ENCODE data around the gene ASTN2. TPM values are rescaled to one million over a fixed set of nuclear protein-coding genes. Genes with fewer than 3 reads are reported as not detected.
A peak's percentile ranks its signal among the peaks of the same experiment; 100 is the strongest.

The ASTN2 gene, protein sequence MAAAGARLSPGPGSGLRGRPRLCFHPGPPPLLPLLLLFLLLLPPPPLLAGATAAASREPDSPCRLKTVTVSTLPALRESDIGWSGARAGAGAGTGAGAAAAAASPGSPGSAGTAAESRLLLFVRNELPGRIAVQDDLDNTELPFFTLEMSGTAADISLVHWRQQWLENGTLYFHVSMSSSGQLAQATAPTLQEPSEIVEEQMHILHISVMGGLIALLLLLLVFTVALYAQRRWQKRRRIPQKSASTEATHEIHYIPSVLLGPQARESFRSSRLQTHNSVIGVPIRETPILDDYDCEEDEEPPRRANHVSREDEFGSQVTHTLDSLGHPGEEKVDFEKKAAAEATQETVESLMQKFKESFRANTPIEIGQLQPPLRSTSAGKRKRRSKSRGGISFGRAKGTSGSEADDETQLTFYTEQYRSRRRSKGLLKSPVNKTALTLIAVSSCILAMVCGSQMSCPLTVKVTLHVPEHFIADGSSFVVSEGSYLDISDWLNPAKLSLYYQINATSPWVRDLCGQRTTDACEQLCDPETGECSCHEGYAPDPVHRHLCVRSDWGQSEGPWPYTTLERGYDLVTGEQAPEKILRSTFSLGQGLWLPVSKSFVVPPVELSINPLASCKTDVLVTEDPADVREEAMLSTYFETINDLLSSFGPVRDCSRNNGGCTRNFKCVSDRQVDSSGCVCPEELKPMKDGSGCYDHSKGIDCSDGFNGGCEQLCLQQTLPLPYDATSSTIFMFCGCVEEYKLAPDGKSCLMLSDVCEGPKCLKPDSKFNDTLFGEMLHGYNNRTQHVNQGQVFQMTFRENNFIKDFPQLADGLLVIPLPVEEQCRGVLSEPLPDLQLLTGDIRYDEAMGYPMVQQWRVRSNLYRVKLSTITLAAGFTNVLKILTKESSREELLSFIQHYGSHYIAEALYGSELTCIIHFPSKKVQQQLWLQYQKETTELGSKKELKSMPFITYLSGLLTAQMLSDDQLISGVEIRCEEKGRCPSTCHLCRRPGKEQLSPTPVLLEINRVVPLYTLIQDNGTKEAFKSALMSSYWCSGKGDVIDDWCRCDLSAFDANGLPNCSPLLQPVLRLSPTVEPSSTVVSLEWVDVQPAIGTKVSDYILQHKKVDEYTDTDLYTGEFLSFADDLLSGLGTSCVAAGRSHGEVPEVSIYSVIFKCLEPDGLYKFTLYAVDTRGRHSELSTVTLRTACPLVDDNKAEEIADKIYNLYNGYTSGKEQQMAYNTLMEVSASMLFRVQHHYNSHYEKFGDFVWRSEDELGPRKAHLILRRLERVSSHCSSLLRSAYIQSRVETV (N-terminal part only)
- 10.2 TPM for total RNA-seq
- 3.1 TPM for polyA plus RNA-seq

DNA sequence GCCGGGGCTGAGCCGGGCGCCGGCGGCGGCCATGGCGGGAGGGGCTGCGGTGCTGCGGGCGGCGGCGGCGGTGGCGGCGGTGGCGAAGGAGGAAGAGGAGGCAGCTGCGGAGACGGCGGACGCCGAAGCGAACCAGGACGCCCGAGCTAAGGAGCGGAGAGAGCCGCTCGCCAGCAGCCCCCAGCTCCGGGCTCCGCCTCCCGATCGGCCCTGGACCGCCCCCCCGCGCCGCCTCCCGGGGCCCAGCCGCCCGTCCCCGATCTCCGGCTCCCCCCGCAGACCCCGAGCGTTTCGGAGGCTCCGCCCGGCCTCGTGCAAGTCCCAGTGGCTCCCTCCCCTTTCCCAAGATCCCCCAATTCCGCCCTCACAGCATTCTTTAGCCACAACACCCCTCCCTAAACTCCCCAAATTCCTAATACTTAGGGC lies at the start of gene ASTN2:
TSS of gene ASTN2 (minus strand) at position 152 of the 426 bp plus-strand sequence. CDS start at position 33, 119 bp downstream.
- DNase-seq (ENCODE audit: extremely low spot score): no peak
- Histone ChIP-seq H3K4me1 (ENCODE audit: insufficient read depth) (no peaks in the 10 kb centered on the region), H3K36me3 (ENCODE audit: insufficient read depth) (no peaks in the 10 kb centered on the region), H3K4me3 (ENCODE audit: low read depth, low read length) (peak within 1 kb of the TSS; percentile 59), H3K27ac (ENCODE audit: low read depth) (no peak within 1 kb of the TSS)
- WGBS: under 1% methylated on average over 40 of the region's 48 CpGs

DNA sequence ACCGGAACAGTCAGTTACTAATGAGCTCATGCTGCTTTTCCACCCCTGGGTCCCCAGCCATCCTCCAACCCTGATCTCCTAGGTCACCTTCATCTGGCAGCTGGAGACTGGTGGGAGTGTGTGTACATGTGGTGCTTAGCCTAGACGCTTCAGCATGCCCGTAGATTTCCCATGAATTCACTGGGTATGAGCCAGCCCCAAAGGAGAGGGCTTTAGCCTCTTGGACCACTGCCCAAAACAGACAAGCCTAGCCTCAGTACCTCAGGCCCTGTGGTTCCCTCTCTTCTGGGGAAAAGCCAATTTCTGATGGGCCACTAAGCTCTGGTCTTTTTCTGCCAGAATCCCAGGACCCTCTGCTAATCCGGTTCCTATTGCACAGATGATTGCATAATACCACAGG lies 48.0 kb upstream of the ASTN2 start:
- H3K36me3 ChIP-seq (ENCODE audit: insufficient read depth): no peaks in the 10 kb centered on the region
- H3K4me1 ChIP-seq (ENCODE audit: insufficient read depth): no peaks in the 10 kb centered on the region
- H3K4me3 ChIP-seq (ENCODE audit: low read depth, low read length): no peak overlapping the region
- DNase-seq (ENCODE audit: extremely low spot score): no peak
- 27% methylated on average over 4 of the region's 4 CpGs for WGBS
- H3K27ac ChIP-seq (ENCODE audit: low read depth): no peak overlapping the region

DNA sequence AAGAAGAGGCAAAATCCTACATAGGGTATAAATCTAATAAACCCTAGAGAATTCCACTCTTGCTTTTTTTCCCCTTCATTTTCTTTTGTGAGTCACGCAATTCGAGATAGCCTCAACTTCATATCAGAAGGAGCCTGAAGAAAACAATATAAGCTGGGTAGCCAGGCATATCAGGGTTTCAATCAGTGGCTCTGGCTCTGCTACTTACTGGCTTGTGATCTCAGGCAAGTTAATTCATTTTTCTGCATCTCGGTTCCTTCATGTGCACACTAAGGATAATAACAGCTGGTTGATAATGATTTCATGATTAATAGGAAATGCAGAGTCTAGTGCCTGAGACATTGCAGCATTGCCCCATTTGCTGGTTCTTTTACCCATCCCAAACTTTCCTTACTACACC lies 46.5 kb upstream of the ASTN2 start:
- Histone ChIP-seq H3K36me3 (ENCODE audit: insufficient read depth) (no peaks in the 10 kb centered on the region), H3K27ac (ENCODE audit: low read depth) (no peak overlapping the region), H3K4me3 (ENCODE audit: low read depth, low read length) (no peak overlapping the region), H3K4me1 (ENCODE audit: insufficient read depth) (no peaks in the 10 kb centered on the region)
- WGBS: 70% methylated on average over 3 of the region's 3 CpGs
- no peak for DNase-seq (ENCODE audit: extremely low spot score)

DNA sequence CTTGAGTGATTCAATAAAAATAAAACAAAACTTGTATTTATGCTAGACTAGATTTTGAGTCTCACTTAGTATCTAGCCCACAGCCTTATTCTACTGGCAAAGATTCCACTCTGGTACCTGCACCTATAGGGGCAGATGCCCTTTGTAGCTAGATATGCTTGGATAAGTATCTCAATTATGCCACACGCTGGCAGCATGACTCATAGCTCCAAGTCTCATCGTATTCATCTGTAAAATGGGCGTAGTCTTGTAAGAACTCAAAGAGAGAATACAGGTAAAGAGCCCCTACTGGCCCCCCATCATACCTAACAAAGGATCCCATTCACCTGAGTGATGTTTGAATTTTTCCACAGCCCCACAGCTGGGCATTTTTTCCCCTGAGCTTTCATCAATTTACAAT lies 45.9 kb upstream of the ASTN2 start:
- no peaks in the 10 kb centered on the region for H3K4me1 ChIP-seq (ENCODE audit: insufficient read depth)
- WGBS: 85% methylated on average over 3 of the region's 3 CpGs
- DNase-seq (ENCODE audit: extremely low spot score): no peak
- H3K4me3 ChIP-seq (ENCODE audit: low read depth, low read length): no peak overlapping the region
- no peaks in the 10 kb centered on the region for H3K36me3 ChIP-seq (ENCODE audit: insufficient read depth)
- no peak overlapping the region for H3K27ac ChIP-seq (ENCODE audit: low read depth)

DNA sequence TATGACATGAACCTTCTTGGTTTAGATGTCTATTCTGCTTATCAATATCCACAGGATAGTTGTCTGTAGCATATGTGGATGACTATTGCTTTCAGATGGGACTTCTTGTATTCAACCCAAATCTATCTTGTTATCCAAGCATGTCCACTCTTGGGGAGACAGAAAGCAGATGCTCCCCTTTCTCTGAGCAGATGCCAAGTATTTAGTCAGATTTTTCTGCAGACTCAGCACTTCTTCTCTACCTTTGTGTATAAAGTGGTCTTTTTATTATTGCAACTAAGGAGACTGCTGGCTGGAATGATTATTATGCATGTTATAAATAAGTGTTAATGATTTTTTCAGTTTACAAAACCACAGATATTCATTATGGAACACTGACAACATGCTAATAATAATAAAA lies 45.1 kb upstream of the ASTN2 start:
- no peak for DNase-seq (ENCODE audit: extremely low spot score)

DNA sequence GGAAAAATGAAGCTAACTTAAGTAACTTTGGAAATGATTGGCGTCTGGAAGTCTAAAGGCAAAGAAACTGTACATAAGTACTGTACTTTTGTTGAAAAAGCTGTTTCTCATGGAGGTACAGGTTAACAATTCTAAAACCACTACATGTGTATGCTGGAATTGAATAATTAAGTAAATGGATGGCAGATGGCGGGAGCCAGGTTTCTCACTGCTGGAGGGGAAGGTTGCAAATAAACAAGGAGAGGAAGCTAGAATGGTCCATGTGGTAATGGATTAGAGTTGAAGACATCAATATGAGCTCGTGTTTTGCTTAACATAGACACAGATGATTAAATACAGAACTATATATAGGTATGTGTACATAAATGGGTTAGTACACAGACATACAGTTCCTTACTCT lies 43.2 kb upstream of the ASTN2 start:
- Histone ChIP-seq H3K4me3 (ENCODE audit: low read depth, low read length) (no peak overlapping the region), H3K4me1 (ENCODE audit: insufficient read depth) (no peaks in the 10 kb centered on the region), H3K36me3 (ENCODE audit: insufficient read depth) (peaks cover 1% of the 10 kb centered on the region), H3K27ac (ENCODE audit: low read depth) (no peak overlapping the region)
- 86% methylated on average over 3 of the region's 3 CpGs for WGBS
- DNase-seq (ENCODE audit: extremely low spot score): no peak

More for the DNA sequence above, 45.1 kb upstream of the ASTN2 start:
- no peak overlapping the region for H3K27ac ChIP-seq (ENCODE audit: low read depth)
- H3K4me1 ChIP-seq (ENCODE audit: insufficient read depth): no peaks in the 10 kb centered on the region
- H3K36me3 ChIP-seq (ENCODE audit: insufficient read depth): peaks cover 1% of the 10 kb centered on the region
- no peak overlapping the region for H3K4me3 ChIP-seq (ENCODE audit: low read depth, low read length)

DNA sequence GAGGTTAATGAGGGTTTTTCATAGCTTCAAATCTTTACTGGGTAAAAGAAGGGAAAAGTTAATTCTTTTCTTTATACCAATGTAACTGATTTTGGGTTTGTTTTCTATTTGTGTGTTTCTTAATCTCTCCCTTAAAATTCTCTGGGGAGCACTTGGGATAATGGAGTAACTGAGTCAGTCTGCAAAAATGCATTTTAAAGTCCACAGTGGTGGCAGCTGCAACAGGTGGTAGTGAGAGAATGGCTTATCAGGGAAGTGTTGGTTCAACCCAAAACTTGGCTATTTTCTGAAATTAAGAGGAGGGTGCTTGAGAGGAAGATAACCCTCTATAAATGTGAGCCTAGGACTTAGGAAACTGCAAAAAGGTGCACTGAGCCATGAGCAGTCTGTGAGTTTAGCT lies 39.9 kb upstream of the ASTN2 start:
- no peak overlapping the region for H3K27ac ChIP-seq (ENCODE audit: low read depth)
- H3K36me3 ChIP-seq (ENCODE audit: insufficient read depth): peaks cover 1% of the 10 kb centered on the region
- DNase-seq (ENCODE audit: extremely low spot score): no peak
- no peaks in the 10 kb centered on the region for H3K4me1 ChIP-seq (ENCODE audit: insufficient read depth)
- H3K4me3 ChIP-seq (ENCODE audit: low read depth, low read length): no peak overlapping the region

DNA sequence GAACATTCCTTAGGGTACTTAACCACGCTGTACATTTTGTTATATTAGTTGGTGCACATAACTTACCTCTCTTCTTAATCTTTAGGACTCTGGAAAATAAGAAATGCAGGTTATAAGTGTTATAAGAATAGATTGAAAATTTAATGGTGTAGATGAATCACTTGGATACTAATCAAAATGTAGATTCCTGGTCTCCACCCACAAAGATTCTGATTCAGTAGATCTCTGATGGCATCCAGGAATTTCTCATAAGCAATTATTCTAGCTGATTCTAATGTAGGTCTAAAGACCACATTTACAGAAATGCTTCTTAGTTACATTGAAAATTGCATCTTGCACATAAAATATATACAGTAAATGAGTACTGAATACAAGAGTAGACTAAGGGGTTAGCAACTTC lies 38.9 kb upstream of the ASTN2 start:
- H3K27ac ChIP-seq (ENCODE audit: low read depth): no peak overlapping the region
- H3K4me1 ChIP-seq (ENCODE audit: insufficient read depth): no peaks in the 10 kb centered on the region
- no peak overlapping the region for H3K4me3 ChIP-seq (ENCODE audit: low read depth, low read length)
- peaks cover 1% of the 10 kb centered on the region for H3K36me3 ChIP-seq (ENCODE audit: insufficient read depth)
- no peak for DNase-seq (ENCODE audit: extremely low spot score)
- WGBS: 81% methylated on average over 1 of the region's 1 CpG

DNA sequence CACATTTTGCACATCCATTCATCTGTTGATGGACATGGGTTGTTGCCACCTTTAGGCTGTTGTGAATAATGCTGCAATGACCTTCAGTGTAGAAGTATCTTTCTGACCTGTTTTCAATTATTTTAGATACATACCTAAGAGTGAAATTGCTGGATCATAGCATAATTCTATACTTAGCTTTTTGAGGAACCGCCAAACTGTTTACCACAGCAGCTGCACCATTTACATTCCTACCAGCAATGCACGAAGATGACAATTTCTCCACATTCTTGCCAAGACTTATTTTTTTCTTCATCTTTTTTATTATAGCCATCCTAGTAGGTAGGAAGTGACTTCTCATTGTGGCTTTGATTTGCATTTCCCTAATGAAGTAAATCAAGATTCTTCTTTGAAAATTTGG lies 36.5 kb upstream of the ASTN2 start:
- H3K4me3 ChIP-seq (ENCODE audit: low read depth, low read length): no peak overlapping the region
- no peak overlapping the region for H3K27ac ChIP-seq (ENCODE audit: low read depth)
- peaks cover 1% of the 10 kb centered on the region for H3K36me3 ChIP-seq (ENCODE audit: insufficient read depth)
- H3K4me1 ChIP-seq (ENCODE audit: insufficient read depth): no peaks in the 10 kb centered on the region
- no peak for DNase-seq (ENCODE audit: extremely low spot score)
- WGBS: 43% methylated on average over 2 of the region's 2 CpGs

DNA sequence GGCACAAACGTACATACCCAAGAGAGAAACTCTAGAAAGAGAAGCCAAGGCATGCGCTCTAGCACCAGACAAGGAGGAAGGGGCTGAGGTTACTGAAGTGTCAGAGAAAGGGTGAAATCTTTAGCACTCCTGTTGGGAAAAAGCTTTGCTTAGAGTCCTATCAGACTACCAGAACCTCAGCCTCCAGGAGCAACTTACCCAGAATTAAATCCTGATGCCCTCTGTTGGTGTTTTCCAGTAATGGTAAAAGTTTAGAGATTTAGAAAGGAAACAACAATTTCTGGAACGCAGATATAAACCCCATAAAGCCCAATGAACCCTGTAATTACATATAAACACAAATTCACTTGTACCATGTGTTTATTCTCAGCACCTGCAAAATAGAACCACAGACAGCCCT lies 33.2 kb upstream of the ASTN2 start:
- Histone ChIP-seq H3K4me1 (ENCODE audit: insufficient read depth) (no peaks in the 10 kb centered on the region), H3K36me3 (ENCODE audit: insufficient read depth) (no peaks in the 10 kb centered on the region), H3K4me3 (ENCODE audit: low read depth, low read length) (no peak overlapping the region), H3K27ac (ENCODE audit: low read depth) (no peak overlapping the region)
- no peak for DNase-seq (ENCODE audit: extremely low spot score)
- WGBS: 49% methylated on average over 3 of the region's 3 CpGs

DNA sequence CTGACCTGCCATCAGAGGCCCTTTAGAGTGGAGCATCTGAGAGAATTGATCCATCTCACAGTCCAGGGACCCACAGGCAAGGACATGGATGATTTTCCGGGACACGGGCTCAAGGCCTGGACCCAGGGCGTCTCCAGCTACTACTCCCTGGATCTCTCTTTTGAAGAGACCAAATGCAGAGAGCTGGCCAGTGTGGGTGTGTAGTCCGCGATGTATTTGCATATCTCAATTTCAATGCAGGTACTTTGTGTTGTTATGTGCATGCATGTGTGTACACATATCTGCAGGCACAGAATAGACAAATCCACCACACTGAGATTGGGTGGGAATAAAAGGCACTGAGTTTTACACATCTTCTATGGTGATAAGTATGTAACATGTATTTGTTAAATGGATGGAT lies 30.8 kb upstream of the ASTN2 start:
- H3K4me3 ChIP-seq (ENCODE audit: low read depth, low read length): no peak overlapping the region
- WGBS: 93% methylated on average over 5 of the region's 5 CpGs
- H3K4me1 ChIP-seq (ENCODE audit: insufficient read depth): no peaks in the 10 kb centered on the region
- DNase-seq (ENCODE audit: extremely low spot score): no peak
- H3K27ac ChIP-seq (ENCODE audit: low read depth): no peak overlapping the region
- H3K36me3 ChIP-seq (ENCODE audit: insufficient read depth): no peaks in the 10 kb centered on the region

DNA sequence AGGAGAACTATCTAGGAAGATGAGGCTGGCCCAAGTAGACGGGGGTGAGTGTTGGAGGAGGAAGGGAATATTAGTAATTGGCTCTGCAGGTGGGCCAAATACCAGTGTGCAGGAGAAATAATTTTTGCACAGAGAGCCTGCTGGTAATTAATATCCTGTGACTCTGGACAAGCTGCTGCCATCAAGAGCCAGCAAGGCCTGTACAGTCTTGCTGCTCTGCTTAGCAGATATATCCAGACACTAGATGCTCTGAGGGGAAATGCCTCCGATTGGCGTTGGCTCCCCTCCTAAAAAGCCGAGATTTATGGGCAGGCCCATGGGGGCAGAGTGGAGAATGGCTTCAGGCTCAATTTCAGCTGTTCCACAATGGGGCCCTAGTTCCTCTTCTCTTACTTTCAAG lies 29.6 kb upstream of the ASTN2 start:
- no peak overlapping the region for H3K27ac ChIP-seq (ENCODE audit: low read depth)
- DNase-seq (ENCODE audit: extremely low spot score): no peak
- 47% methylated on average over 4 of the region's 4 CpGs for WGBS
- H3K36me3 ChIP-seq (ENCODE audit: insufficient read depth): no peaks in the 10 kb centered on the region
- no peak overlapping the region for H3K4me3 ChIP-seq (ENCODE audit: low read depth, low read length)
- H3K4me1 ChIP-seq (ENCODE audit: insufficient read depth): no peaks in the 10 kb centered on the region

DNA sequence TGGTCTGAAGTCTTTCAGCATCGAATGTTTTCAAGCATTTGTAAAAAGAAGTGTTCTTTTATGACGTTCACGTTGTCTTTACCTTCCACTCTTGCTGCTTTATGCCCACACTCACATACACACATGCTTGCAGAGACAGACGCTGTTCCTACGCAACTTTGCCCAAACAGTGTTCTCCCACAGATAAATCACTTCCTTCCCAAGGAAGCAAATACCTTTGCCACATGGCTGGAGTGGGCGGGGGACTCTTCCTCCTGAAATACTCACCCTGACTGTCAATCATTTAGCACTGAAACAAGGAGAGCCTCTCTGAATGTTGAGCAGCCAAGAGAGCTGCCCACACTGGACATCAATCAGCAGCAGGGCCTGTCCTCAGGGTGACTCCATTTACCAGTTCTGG lies 22.4 kb upstream of the ASTN2 start:
- 54% methylated on average over 6 of the region's 6 CpGs for WGBS
- Histone ChIP-seq H3K4me3 (ENCODE audit: low read depth, low read length) (no peak overlapping the region), H3K4me1 (ENCODE audit: insufficient read depth) (no peaks in the 10 kb centered on the region), H3K27ac (ENCODE audit: low read depth) (no peak overlapping the region), H3K36me3 (ENCODE audit: insufficient read depth) (no peaks in the 10 kb centered on the region)
- no peak for DNase-seq (ENCODE audit: extremely low spot score)

Measured in urinary bladder (tissue), 4 donors.